ENCODE data around the gene FITM1. TPM values are rescaled to one million over a fixed set of nuclear protein-coding genes. Genes with fewer than 3 reads are reported as not detected.

The FITM1 gene
- total RNA-seq, 1 experiment from 2014 or later, result 0.72 TPM

DNA sequence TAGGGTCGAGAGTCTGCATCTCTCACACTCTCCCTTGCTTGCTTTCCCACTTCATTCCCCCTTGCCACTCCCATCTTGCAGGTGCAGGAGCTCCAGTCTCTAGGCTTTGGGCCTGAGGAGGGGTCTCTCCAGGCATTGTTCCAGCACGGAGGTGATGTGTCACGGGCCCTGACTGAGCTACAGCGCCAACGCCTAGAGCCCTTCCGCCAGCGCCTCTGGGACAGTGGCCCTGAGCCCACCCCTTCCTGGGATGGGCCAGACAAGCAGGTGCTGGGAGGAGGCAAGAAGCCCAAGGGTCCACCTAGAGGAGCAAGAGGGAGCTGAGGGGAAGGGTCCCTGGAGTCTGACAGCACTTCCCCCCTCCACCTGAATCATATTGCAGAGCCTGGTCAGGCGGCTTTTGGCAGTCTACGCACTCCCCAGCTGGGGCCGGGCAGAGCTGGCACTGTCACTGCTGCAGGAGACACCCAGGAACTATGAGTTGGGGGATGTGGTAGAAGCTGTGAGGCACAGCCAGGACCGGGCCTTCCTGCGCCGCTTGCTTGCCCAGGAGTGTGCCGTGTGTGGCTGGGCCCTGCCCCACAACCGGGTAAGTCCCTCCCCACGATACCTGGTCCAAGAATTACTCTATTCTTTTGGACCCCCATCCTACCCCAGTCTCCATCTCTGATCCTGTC, 21.1 kb downstream of the FITM1 start:
- no peak overlapping the region for H3K27ac Mint-ChIP-seq
- H3K23ac ChIP-seq (ENCODE audit: insufficient read length, low read depth, low read length), result no peak overlapping the region
- no peak overlapping the region for H3K18ac ChIP-seq (ENCODE audit: insufficient read length, low read depth, low read length)
- no peak overlapping the region for H2BK20ac ChIP-seq (ENCODE audit: low read depth, low read length, poor library complexity, severe bottlenecking)
- H3T11ph ChIP-seq (ENCODE audit: low read length), result no peak overlapping the region
- H3K27ac ChIP-seq (ENCODE audit: insufficient read length, low read depth, low read length), result no peak overlapping the region
- no peak overlapping the region for H2BK120ac ChIP-seq (ENCODE audit: low read depth, low read length, poor library complexity, severe bottlenecking)
- no peaks in the 10 kb centered on the region for H3K4me1 ChIP-seq (ENCODE audit: insufficient read depth, low read length)
- no peaks in the 10 kb centered on the region for H3K27me3 ChIP-seq (ENCODE audit: insufficient read depth, low read length)
- no peak overlapping the region for H2BK5ac ChIP-seq (ENCODE audit: insufficient read length, low read length)
- H3K4me3 Mint-ChIP-seq, result peak overlapping the region in 1 of 2 experiments; percentile 34; a peak in 1 of 5 replicates
- no peak overlapping the region for H3K56ac ChIP-seq (ENCODE audit: insufficient read length, low read depth, low read length)
- H3K9ac ChIP-seq (ENCODE audit: extremely low read depth, insufficient read length, low read length), result no peak overlapping the region
- no peak overlapping the region for H4K8ac ChIP-seq (replicated peaks; ENCODE audit: insufficient read length, low read depth, low read length)
- no CpG with 5 or more reads among the region's 16 CpGs for WGBS (ENCODE audit: extremely low coverage, insufficient read length, low lambda C conversion rate)
- peaks cover 9 to 13% of the 10 kb centered on the region in 2 experiments for H3K4me1 Mint-ChIP-seq
- no peaks in the 10 kb centered on the region for H4K20me1 ChIP-seq (ENCODE audit: control insufficient read depth, insufficient read depth, insufficient read length)
- no peak overlapping the region for H2AFZ ChIP-seq (ENCODE audit: low read length)
- TF ChIP-seq, protein P1, sequence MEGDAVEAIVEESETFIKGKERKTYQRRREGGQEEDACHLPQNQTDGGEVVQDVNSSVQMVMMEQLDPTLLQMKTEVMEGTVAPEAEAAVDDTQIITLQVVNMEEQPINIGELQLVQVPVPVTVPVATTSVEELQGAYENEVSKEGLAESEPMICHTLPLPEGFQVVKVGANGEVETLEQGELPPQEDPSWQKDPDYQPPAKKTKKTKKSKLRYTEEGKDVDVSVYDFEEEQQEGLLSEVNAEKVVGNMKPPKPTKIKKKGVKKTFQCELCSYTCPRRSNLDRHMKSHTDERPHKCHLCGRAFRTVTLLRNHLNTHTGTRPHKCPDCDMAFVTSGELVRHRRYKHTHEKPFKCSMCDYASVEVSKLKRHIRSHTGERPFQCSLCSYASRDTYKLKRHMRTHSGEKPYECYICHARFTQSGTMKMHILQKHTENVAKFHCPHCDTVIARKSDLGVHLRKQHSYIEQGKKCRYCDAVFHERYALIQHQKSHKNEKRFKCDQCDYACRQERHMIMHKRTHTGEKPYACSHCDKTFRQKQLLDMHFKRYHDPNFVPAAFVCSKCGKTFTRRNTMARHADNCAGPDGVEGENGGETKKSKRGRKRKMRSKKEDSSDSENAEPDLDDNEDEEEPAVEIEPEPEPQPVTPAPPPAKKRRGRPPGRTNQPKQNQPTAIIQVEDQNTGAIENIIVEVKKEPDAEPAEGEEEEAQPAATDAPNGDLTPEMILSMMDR (conservative IDR thresholded peaks at IDR 0.05), result no peak
- peaks cover 11% of the 10 kb centered on the region for H3K23me2 ChIP-seq (ENCODE audit: insufficient read length, low read depth, low read length, poor library complexity, severe bottlenecking)
- no peaks in the 10 kb centered on the region for H3K9me3 Mint-ChIP-seq
- no peaks in the 10 kb centered on the region for H3K27me3 Mint-ChIP-seq (ENCODE audit: low read depth)
- no peak overlapping the region for H2AK5ac ChIP-seq (ENCODE audit: insufficient read length, low read length)
- peaks cover 8% of the 10 kb centered on the region; the same call in 1 of the 2 replicates for H3K79me2 ChIP-seq (ENCODE audit: insufficient read depth, low read length)
- H3K4ac ChIP-seq (ENCODE audit: low read depth, low read length), result no peak overlapping the region
- no peak for DNase-seq
- H3K14ac ChIP-seq (ENCODE audit: insufficient read depth, low read length), result no peak overlapping the region
- H2BK12ac ChIP-seq (ENCODE audit: insufficient read length, low read depth, low read length), result no peak overlapping the region
- H2BK15ac ChIP-seq (ENCODE audit: low read depth, low read length), result no peak overlapping the region
- peaks cover 36 to 72% (median 64%) of the 10 kb centered on the region in 3 experiments for H3K36me3 Mint-ChIP-seq (ENCODE audit: insufficient read depth in 1 of 3, low read depth in 3 of 3)
- H3K4me2 ChIP-seq (ENCODE audit: insufficient read depth, insufficient read length, low read length), result no peak overlapping the region
- H3K9me3 ChIP-seq (ENCODE audit: control insufficient read depth, low read depth, low read length), result no peaks in the 10 kb centered on the region
- H3K79me1 ChIP-seq (ENCODE audit: insufficient read depth, low read depth, low read length, poor library complexity, severe bottlenecking), result peaks cover 4% of the 10 kb centered on the region
- no peak overlapping the region for H4K91ac ChIP-seq (ENCODE audit: insufficient read length, low read depth, low read length)
- no peak overlapping the region for H4K5ac ChIP-seq (ENCODE audit: insufficient read length, low read depth, low read length)

Data from H9 (cell line).